ENCODE results near the gene ETNK1. TPM values are rescaled to one million over a fixed set of nuclear protein-coding genes. Genes with fewer than 3 reads are reported as not detected.
"Not testable (repeated sequence)": the region's sequence is repeated elsewhere in the genome, so short reads cannot be mapped to it uniquely, and the experiment has no call there.

The ETNK1 gene
- total RNA-seq, 1 donor from 2014 or later: 32.8 TPM

DNA sequence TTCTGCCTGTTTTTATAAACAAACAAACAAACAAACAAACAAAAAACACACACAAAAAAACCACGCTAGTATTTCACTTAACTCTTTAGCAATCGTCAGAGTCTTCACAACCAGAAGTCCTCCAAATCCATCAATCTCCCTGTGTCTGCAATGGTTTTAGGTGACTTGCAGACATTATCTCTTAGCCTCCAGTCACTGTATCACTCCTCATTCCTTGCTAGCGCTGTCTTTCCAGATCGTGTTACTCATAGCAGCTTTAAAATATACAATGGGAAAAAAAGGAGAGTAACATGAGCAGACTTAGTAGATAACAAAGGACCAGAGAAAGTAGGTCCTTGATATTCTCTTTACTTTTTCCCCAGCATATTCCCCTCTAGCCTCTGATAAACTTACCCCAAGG, 15.5 kb upstream of the ETNK1 start:
- TF ChIP-seq, protein P1, sequence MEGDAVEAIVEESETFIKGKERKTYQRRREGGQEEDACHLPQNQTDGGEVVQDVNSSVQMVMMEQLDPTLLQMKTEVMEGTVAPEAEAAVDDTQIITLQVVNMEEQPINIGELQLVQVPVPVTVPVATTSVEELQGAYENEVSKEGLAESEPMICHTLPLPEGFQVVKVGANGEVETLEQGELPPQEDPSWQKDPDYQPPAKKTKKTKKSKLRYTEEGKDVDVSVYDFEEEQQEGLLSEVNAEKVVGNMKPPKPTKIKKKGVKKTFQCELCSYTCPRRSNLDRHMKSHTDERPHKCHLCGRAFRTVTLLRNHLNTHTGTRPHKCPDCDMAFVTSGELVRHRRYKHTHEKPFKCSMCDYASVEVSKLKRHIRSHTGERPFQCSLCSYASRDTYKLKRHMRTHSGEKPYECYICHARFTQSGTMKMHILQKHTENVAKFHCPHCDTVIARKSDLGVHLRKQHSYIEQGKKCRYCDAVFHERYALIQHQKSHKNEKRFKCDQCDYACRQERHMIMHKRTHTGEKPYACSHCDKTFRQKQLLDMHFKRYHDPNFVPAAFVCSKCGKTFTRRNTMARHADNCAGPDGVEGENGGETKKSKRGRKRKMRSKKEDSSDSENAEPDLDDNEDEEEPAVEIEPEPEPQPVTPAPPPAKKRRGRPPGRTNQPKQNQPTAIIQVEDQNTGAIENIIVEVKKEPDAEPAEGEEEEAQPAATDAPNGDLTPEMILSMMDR (IDR thresholded peaks at IDR 0.05): no peak
- no peak for DNase-seq (ENCODE audit: low spot score)
- H3K27me3 Mint-ChIP-seq (ENCODE audit: low read depth): no peaks in the 10 kb centered on the region
- no peak overlapping the region for H3K27ac Mint-ChIP-seq (ENCODE audit: unreplicated experiment)
- no peak overlapping the region for H3K4me3 Mint-ChIP-seq (ENCODE audit: unreplicated experiment)
- H3K4me1 Mint-ChIP-seq (ENCODE audit: low read depth): no peaks in the 10 kb centered on the region
- peaks cover 23% of the 10 kb centered on the region for H3K9me3 Mint-ChIP-seq (ENCODE audit: low read depth)
- peaks cover 4% of the 10 kb centered on the region for H3K36me3 Mint-ChIP-seq (ENCODE audit: low read depth)

DNA sequence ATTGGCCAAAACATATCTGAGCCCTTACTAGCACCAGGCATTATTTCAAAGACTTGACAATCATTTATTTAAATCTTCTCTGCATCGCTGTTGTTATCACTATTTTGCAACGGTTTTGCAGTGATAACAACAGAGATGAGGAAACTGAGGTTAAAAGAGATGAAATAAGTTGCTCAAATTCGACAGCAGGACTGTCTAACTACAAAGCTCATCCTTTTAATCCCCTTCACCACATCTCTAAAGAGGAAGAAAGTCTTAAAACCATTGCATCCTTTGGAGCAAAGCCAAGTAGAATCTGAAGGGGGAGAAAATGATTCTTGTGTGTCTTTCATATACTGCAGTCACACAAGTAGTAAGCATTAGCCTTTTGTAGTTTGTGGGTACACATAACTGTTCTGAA, 14.8 kb upstream of the ETNK1 start:
- DNase-seq (ENCODE audit: low spot score): no peak
- peaks cover 4% of the 10 kb centered on the region for H3K36me3 Mint-ChIP-seq (ENCODE audit: low read depth)

DNA sequence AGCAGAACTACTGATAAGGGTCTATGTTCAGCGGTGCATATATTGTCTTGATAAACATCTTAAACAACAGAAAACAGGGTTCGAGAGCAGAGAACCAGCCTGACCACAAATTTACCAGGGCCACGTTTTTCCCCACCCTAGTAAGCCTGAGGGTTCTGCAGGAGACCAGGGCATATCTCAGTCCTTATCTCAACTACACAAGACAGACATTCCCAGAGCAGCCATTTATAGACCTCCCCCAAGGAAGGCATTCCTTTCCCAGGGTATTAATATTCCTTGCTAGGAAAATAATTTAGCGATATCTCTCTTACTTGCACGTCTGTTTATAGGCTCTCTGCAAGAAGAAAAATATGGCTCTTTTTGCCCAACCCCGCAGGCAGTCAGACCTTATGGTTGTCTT, 12.1 kb upstream of the ETNK1 start:
- H3K4me3 Mint-ChIP-seq (ENCODE audit: unreplicated experiment); H3K27me3 Mint-ChIP-seq (ENCODE audit: low read depth); H3K27ac Mint-ChIP-seq (ENCODE audit: unreplicated experiment); DNase-seq (ENCODE audit: low spot score); H3K36me3 Mint-ChIP-seq (ENCODE audit: low read depth); H3K4me1 Mint-ChIP-seq (ENCODE audit: low read depth): not testable (repeated sequence)
- peaks cover 31% of the 10 kb centered on the region for H3K9me3 Mint-ChIP-seq (ENCODE audit: low read depth)

More for the DNA sequence above, 14.8 kb upstream of the ETNK1 start:
- TF ChIP-seq, protein P1 (IDR thresholded peaks at IDR 0.05): no peak
- Mint-ChIP-seq H3K27me3 (ENCODE audit: low read depth) (no peaks in the 10 kb centered on the region), H3K9me3 (ENCODE audit: low read depth) (peaks cover 28% of the 10 kb centered on the region), H3K27ac (ENCODE audit: unreplicated experiment) (no peak overlapping the region), H3K4me1 (ENCODE audit: low read depth) (no peaks in the 10 kb centered on the region), H3K4me3 (ENCODE audit: unreplicated experiment) (no peak overlapping the region)

DNA sequence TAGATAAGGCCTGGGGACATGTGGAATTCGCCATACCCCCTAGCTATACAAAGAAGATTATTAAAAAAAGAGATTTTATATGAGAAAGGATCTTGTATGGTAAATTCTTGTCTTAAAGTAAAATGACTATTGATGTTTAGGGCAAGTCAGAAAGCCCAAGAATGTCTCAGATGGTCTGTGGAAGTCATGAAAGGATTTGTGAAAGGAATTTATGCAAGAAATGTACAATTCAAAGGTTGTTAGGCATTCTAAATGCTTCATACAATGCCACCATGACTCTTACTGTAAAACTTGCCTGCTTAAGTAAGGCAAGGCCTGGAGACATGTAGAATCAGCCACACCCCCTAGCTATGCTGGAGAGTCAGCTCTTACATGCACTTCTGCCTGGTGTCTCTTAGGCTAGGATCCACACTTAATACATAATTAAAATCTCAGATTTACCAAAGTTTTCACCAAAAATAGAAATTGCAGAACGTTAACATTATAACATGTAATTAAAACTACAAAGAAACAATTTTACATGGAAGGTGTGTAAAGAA, 8.9 kb upstream of the ETNK1 start:
- Mint-ChIP-seq H3K9me3 (ENCODE audit: low read depth) (peaks cover 24% of the 10 kb centered on the region), H3K27me3 (ENCODE audit: low read depth) (no peaks in the 10 kb centered on the region)
- TF ChIP-seq, protein P1 (IDR thresholded peaks at IDR 0.05): no peak

DNA sequence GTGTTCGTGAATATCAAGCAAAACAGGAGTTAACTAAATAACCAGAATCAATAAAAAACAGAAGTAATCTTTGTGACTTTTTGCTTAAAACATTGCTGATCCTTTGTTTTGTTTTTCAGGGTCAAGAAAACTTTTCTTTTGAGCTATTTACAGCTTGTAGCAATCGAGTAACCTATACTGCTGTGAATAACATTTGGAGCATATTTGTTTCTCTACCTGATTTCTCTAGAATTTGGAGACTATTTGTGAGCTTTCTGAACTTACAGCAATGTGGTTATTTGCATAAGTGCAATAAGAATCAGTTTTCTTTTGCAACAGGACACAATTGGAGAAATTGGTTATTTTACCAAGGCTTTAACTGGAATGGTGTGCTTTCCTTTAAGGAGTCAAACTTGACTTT, 7.3 kb upstream of the ETNK1 start:
- no peaks in the 10 kb centered on the region for H3K36me3 Mint-ChIP-seq (ENCODE audit: low read depth)
- DNase-seq (ENCODE audit: low spot score): no peak
- no peak overlapping the region for H3K27ac Mint-ChIP-seq (ENCODE audit: unreplicated experiment)
- no peak overlapping the region for H3K4me3 Mint-ChIP-seq (ENCODE audit: unreplicated experiment)
- peaks cover 15% of the 10 kb centered on the region for H3K9me3 Mint-ChIP-seq (ENCODE audit: low read depth)
- TF ChIP-seq, protein P1 (IDR thresholded peaks at IDR 0.05): no peak
- H3K4me1 Mint-ChIP-seq (ENCODE audit: low read depth): no peaks in the 10 kb centered on the region
- no peaks in the 10 kb centered on the region for H3K27me3 Mint-ChIP-seq (ENCODE audit: low read depth)

More for the DNA sequence above, 8.9 kb upstream of the ETNK1 start:
- no peak overlapping the region for H3K27ac Mint-ChIP-seq (ENCODE audit: unreplicated experiment)
- no peak overlapping the region for H3K4me3 Mint-ChIP-seq (ENCODE audit: unreplicated experiment)
- H3K4me1 Mint-ChIP-seq (ENCODE audit: low read depth): no peaks in the 10 kb centered on the region
- no peak for DNase-seq (ENCODE audit: low spot score)
- peaks cover 4% of the 10 kb centered on the region for H3K36me3 Mint-ChIP-seq (ENCODE audit: low read depth)

DNA sequence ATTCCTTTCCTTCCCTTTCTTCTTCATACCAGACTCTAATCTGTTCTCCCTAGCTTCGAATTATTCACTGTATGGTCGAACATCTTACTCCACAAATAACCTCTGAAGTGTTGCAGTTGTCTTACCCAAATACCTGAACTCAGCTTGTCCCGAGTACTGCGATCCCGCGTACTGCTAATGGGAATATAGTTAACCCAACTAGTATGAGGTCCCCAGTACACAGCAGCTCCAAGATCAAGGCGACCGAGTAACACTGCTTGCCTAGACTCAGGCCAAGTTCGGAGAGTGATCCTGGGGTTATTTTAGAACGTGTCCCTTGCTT, 462 bp upstream of the ETNK1 start:
- TF ChIP-seq, protein P1 (IDR thresholded peaks at IDR 0.05): no peak

More for the DNA sequence above, 462 bp upstream of the ETNK1 start:
- peak overlapping the region; percentile 97 for H3K27ac Mint-ChIP-seq (ENCODE audit: unreplicated experiment)
- no peaks in the 10 kb centered on the region for H3K27me3 Mint-ChIP-seq (ENCODE audit: low read depth)
- H3K36me3 Mint-ChIP-seq (ENCODE audit: low read depth): no peaks in the 10 kb centered on the region
- H3K4me3 Mint-ChIP-seq (ENCODE audit: unreplicated experiment): peak overlapping the region; percentile 84
- H3K9me3 Mint-ChIP-seq (ENCODE audit: low read depth): no peaks in the 10 kb centered on the region
- no peak for DNase-seq (ENCODE audit: low spot score)
- peaks cover 40% of the 10 kb centered on the region for H3K4me1 Mint-ChIP-seq (ENCODE audit: low read depth)

Data from chondrocyte (in vitro differentiated cells).